SK-N-DZ (cell line): Measurements from ENCODE around the gene S100P.
"Not testable (repeated sequence)": the region's sequence is repeated elsewhere in the genome, so short reads cannot be mapped to it uniquely, and the experiment has no call there.

ENCODE experiments used
- DNase-seq: peaks from one replicate; pipeline ENCODE4 v3.0.0-alpha.2; 2015; ENCODE audit warnings: low spot score

The S100P gene

DNA sequence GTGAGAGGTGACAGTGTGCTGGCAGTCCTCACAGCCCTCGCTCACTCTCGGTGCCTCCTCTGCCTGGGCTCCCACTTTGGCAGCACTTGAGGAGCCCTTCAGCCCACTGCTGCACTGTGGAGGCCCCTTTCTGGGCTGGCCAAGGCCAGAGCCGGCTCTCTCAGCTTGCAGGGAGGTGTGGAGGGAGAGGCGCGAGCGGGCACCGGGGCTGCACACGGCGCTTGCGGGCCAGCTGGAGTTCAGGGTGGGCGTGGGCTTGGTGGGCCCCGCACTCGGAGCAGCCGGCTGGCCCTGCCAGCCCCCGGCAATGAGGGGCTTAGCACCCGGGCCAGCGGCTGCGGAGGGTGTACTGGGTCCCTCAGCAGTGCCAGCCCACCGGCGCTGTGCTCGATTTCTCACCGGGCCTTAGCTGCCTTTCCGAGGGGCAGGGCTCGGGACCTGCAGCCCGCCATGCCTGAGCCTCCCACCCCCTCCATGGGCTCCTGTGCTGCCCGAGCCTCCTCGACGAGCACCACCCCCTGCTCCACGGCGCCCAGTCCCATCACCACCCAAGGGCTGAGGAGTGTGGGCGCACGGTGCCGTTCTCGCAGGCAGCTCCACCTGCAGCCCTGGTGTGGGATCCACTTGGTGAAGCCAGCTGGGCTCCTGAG, 21.0 kb upstream of the S100P start:
- not testable (repeated sequence) for DNase-seq

DNA sequence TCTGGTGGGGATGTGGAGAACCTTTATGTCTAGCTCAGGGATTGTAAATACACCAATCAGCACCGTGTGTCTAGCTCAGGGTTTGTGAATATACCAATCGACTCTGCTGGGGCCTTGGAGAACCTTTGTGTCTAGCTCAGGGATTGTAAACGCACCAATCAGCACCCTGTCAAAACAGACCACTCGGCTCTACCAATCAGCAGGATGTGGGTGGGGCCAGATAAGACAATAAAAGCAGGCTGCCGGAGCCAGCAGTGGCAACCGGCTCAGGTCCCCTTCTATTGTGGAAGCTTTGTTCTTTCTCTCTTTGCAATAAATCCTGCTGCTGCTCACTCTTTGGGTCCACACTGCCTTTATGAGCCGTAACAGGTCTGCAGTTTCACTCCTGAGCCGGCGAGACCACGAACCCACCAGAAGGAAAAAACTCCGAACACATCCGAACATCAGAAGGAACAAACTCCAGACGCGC, 20.5 kb upstream of the S100P start:
- DNase-seq = peak; percentile 46

DNA sequence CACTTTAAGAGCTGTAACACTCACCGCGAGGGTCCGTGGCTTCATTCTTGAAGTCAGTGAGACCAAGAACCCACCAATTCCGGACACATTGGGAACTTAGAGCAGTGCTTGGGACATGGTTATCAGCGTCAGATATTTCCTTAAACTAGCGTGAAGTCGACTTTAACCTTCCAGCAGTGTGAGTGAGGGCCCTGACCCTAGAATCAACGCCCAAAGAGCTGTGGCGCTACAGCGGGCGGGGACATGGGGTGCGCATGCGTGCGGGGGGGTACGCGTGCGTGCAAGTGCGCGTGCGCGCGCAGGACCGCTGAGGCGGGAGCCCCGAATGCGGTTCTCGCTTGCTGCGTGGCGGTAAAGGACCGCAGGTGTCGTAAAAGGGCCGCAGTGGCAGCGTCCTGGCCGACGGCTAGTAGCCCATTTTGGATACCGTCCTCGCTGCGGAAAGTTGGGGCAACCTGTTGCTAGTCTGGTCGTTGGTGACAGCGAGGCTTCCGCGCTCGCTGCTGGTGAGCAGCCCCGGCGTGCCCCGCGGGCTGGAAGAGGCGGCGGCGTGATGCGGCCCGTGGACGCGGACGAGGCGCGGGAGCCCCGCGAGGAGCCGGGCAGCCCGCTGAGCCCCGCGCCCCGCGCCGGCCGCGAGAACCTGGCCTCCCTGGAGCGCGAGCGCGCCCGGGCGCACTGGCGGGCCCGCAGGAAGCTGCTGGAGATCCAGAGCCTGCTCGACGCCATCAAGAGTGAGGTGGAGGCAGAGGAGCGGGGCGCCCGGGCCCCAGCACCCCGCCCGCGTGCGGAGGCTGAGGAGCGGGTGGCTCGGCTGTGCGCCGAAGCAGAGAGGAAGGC, 19.8 kb upstream of the S100P start:
- DNase-seq = peak; percentile 93

DNA sequence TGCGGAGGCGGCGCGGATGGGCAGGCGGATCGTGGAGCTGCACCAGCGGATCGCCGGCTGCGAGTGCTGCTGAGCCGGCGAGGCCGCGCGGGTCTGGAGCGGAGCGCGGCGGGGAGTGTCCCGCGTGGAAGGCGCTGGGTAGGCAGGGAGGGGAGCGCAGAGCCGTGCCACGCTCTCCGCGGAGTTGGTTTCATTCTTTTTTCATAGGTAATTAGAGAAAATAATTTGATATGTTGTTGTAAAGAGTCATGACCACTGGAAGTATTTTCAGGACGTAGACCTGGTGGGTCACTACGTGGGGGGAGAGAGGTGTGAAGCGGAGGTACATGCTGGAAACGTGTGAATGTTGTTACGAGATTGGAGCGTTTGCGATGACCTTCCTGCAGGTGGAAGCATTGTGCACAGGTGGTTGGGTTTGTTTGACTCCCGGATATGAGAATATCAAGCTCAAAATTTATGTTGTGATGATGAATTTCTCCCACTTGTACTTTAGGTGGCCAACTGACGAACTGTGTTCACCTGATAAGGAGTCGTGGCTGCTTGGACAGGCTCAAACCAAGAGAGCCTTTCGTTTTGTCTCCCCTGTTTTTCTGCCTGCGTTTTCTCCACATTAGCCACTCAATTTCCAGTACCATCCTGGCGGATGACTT, 19.1 kb upstream of the S100P start:
- peak; percentile 44 for DNase-seq

DNA sequence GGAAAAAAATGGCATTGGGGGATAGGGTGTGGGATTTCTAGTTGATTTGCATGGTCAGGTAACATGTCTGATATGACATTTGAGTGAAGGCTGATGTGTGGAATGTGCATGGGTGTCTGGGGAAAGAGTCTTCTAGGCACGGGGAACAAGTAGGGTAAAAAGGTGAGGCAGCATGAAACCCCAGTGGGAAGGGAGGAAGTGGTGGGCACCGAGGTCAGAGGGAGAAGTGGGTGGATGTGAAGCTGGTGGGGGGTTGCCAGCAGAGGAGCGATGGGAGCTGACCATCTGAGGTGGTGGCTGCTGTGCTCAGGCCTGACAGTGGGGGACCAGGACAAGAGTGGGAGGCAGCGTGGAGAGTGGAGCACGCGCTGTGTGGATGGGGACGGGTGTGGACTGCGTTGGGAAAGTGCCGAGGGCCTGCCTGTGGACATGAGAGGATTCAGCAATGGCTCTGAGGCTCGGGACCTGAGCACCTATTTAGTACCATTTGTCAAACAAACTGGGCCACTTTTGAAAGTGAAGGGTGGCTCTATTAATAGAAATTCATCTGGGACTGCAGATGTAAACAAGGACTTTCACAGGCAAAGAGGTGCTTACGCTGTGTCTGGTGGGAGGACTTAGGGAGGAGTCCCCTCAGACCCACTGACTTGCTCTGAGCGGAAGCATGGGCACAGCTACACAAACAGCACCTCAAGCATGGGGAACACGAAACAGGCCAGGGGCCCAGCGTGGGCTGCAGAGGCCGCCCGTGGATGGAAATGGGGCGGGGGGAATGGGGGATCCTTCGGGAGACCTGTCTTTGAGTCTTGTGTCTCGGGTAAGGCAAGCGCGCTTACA, 16.7 kb upstream of the S100P start:
- no peak for DNase-seq

DNA sequence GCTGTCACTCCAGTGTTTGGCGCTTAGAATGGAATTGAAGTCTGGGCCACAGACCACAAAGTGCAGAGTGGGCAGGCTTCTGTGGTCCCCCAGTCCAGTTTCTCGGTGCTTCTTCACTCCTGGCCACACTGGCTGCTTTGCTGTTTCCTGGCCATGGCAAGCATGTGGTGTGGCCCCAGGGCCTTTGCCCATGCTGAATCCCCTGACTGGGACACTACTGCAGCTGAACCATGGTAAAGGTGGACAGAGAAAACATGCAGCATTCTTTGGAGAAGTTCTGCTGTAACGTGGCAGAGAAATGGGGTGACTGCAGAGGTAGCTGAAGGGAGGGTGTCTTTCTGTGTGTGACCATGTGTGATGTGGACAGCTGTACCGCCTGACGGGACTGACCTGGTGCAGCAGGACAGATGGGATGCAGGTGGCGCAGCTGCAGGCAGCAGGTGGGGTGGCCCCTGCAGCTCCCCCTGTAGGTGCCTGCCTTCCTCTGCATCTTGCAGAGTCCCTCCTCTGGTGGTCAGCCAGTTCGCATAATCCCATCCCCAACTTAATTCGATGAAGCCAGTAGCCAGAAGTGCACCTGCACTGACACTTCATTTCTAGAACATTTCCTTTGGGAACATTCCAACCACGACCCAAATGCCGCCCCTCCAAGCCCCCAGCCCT, 13.2 kb upstream of the S100P start:
- DNase-seq = no peak

DNA sequence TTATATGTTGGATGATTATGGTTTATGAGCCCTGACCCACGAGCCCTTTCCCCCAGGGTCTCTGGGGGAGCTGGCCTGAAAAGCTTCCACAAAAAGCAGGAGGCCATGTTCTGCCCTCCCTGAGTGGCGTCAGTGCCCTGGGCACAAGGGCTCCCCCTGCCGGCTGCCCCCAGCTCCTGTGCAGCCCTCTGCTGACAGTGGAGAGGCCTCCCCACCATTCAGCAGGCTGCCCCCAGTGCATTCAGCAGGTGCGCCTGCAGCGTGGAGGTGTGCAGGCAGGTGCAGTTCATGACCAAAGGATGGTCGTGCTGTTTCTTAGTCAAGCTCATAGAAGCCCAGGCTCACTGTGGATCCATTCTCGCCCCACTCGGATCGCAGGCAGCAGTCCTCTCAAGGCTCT, 12.5 kb upstream of the S100P start:
- no peak for DNase-seq

DNA sequence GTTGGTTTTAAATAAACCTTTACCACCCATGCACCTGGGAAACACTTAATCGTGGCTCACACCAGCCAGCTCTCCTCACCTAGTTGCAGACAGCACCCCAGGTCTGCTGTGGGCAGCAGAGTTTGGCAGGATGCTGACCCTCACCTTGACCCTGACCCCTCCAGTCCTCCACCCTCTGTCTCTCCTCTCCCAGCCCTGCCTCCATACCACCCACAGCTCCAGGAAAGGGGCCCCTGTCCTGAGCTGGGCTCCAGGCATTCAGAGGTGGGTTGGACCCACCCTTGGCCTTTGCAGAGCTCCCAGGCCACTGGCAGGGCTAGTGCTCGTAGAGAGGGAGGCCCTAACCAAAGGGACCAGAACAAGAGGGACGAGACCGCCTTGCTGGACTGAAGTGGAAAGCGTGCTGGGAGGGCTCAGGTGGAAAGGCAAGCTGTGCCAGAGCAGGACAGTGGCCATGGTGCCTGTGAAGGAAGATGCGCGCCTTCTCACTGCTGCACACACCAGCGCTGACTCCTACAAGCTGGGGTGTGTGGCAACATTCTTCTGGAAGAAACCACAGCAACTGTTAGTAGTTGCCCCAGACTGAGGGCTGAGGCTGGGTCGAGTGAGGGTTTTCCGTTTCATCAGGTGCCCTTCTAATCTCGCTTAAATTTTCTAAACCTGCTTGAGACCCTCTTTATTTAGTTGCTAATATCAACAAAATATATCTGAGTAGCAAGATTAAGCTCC, 10.7 kb upstream of the S100P start:
- DNase-seq = no peak

DNA sequence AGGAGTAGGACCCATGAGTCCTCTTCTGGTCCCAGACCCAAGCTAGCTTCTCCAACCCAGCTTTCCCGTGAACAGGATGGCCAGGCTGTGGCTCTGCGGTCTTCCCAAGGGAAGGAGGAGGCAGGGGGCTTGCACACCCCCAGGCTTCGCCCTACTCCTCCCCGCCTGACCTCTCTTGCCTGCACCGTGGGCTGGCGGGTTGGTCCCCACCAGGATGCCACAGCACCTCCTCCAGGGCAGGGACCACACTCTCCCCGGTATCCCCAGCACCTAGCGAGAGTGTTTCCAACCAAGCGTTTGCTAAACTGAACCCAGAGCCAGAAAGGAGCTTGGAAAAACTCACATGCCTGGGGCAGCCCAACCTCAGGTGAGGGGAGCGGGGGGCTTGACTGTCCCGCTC, 9.0 kb upstream of the S100P start:
- DNase-seq = no peak

DNA sequence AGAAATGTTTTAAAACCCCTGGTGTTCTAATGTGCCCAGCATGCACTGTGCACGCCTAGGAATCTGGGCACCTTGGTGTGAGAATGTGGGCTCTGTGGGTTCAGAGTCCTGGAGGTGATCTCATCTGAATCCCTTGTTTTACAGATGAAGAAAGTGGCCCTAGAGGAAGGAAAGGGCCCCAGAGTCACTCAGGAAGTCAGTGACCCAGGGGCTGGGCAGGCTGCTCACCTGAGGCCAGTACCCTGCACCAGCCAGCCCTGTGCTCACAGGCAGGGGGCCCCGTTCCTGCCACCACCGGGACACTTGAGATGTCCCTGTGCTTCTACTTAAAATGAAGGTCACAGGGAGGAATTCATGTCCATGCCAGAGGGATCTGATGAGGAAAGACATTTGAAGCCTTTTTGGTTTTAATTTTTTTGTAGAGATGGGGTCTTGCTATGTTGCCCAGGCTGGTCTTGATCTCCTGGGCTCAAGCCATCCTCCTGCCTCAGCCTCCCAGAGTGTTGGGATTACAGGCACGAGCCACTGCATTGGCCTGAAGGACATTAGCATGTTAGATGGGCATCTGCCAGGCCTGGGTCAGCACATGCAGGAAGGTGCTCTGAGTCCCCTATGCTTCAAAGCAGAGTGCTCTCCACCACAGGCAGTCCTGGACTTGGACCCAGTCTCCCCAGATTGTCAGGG, 7.4 kb upstream of the S100P start:
- no peak for DNase-seq

DNA sequence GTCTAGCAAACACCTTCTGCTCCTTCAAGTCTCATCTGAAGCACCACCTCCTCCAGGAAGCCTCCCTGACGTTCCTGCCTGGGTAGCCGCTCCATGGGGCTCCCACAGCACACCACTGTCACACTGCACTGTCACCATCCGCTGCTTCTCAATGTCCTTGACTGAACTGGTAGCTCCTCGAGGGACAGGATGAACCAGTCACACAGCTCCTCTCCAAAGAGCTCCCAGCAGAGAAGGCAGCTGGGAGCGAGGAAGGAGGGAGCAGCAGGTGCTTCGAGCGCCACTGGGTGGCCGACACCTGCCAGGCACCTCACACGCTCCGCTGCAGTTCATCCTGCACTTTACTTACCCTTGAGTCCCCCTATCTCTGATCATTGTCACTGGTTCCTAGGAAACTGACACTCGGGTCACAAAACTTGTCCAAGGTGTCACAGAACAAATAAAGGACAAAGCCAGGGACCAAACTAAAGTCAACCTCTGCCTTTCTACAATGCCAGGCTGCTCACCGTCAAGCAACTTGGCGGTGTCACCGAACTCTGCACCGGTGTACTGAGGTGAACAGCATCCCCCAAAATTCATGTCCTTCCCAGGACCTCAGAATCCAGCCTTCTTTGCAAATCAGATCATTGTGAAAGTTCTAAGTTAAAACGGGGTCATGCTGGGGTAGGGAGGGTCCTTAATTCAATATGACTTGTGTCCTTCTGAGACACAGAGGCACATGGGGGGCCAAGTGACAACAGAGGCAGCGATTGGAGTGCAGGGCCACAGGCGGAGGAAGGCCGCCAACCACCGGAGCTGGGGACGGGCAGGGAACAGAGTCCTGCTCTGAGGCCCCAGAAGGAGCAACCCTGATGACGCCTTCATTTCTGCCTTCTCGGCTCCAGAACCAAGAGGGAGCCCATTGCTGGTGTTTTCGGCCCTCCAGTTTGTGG, 5.5 kb upstream of the S100P start:
- DNase-seq = no peak

DNA sequence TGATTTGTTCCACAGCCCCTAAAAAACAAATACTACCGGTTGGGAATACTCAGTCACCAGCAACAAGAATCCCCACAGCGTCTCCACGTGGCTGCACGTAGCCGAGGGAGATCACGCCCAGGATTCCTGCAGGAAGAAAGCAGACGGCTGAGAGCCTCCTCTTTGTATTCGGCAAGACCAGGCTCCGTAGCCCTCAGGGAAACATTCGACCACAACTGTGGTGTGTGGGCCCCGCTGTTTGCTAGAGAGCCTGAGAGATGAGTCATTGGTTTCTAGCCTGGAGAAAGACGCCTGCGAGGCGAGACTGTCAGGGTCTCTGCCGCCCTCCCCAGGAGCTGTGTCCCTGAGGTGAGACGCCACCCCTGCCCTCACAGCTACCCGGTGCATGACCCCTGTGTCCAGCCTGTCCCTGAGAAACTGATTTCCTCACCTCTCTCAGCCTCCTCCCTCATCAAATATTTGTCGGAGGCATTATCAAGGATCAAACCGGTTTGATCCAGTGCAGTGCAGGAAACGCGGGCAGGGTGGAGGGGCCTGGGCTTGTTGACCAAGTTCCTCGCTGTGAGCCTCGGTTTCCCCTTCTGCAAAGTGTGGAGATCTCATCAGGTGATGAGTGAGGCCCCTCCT, 4.7 kb upstream of the S100P start:
- DNase-seq = no peak

DNA sequence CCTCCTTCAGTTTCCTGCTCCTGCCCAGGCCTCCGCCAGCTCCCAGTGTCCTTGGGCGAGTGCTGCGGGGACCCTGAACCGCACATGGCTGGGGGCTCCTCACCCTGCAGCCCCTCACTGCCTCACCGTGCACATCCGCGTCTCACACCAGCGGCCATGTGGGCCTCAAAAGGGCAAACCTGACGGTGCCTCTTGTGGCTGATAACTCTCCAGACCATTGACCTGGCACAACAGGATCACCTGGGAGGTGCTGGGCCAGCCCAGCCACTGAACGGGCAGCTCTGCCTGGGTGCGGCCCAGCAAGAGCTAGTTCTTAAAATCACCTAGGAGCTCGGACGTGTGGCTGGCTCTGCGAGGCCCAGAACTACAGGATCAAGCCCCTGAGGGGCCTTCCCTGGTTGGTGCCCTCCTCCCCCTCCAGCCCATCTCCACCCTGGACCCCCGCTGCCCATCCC, 4.1 kb upstream of the S100P start:
- DNase-seq = no peak

DNA sequence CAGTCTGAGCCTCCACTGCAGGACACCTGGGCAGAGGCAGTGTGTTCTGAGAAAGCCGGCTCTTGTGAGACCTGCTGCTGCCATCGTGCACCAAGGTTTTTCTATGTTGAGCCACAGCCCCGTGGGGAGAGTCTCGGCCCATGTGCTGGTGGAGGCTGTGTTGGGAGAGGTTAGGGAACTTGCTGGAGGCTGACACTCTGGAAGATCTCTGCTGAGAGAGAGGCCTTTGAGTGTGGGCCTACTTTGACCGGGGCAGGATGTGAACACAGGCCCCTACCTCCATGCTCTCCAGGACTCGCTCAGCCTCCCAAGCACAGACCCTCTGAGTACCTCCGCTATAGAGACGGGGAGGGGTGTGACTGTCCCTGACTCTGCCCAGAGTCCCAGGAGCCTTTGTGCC, 1.3 kb upstream of the S100P start:
- no peak for DNase-seq

DNA sequence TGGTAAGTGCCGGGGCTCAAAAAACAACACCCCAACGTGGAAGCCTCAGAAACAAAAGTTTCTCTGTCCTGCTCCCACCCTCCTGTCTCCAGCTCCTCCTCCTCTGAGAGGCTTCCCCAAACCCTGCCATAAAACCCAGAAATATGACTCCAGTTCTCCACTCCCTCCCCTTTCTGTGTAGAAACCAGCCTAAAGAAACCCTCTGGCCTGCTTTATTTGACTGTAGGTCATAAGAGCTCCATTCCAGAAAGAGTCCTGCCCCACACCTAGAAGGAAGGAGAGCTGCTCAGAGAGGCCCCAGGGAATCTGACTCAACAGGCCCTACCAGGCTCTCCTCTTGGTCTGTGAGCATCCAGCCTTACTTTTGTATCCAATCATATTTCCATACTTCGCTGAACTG, 872 bp upstream of the S100P start:
- no peak for DNase-seq

DNA sequence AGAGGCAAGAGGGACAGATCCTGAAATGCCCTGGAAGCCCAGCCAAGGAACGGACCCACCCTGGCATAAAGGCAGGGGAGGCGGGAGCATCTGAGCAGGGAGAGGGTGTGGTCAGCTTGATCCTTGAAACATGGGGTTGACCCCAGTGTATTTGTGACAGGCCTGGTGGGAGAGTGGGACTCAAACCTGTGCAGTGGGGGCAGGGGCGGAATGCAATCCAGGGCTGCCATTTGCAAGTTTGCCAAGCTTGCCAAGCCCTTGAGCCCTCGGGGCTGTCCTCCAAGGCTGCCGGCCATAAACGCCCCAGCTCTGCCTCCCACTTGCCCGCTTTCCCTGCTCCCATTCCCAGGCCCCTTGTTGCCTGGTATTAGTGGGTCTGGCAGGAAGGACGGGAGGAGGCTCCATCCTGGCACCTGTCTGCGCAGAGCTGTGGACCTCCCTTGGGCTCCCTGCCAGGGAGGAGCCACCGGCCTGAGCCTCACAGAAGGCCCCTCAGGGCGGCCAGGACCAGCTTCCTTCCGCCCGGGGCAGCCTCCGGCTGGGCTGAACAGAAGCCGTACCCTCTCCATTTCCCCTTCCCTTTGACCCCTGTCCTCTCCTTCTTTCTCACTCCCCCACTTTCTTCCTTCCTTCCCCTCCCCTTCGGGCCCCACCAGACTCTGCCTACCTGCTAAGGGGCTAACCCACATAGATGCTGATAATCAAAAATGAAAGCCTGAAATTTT, 661 bp downstream of the S100P start:
- DNase-seq = no peak
